Measurements from ENCODE around the gene EIPR1. TPM values are rescaled to one million over a fixed set of nuclear protein-coding genes. Genes with fewer than 3 reads are reported as not detected.

The EIPR1 gene
- total and polyA plus RNA-seq, 8 donors = 4.3 to 12.5 (median 6.4) TPM

DNA sequence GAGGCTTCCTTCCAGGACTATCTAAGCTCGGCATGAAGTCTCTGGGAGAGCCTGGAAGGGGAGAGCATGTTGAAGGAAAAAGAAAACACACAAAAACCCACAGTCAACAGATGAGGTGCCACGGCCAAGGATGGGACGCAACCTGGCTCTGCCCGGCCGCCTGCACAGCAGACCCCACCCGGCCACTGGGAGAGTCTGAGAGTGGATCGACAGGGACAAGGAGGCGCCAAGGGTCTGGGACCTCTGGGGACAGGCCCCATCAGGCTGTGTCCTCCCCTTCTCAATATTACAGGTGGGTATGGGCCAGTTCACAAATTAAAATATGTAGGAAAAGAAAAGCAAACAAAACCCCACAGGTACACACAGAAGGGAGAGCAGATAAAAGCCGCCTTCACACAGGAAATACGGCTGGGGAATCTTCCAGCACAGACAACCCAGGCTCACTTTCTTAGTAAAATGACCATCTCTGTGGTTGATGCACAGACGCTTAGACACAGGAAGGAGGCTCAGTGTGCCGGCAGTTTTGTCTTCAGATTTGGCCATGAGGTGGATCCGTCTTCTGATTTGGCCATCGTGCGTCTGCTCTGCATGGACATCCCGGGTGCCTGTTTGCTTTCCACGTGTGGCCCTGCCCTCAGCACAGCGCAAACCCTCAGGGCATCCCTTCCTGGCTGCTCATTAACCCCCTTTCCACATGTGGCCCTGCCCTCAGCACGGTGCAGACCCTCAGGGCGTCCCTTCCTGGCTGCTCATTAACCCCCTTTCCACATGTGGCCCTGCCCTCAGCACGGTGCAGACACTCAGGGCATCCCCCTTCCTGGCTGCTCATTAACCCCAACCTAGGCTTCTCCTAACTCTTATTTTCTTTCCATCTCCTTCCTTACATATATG lies 138.4 kb downstream of the EIPR1 start:
- TF ChIP-seq, protein P1, sequence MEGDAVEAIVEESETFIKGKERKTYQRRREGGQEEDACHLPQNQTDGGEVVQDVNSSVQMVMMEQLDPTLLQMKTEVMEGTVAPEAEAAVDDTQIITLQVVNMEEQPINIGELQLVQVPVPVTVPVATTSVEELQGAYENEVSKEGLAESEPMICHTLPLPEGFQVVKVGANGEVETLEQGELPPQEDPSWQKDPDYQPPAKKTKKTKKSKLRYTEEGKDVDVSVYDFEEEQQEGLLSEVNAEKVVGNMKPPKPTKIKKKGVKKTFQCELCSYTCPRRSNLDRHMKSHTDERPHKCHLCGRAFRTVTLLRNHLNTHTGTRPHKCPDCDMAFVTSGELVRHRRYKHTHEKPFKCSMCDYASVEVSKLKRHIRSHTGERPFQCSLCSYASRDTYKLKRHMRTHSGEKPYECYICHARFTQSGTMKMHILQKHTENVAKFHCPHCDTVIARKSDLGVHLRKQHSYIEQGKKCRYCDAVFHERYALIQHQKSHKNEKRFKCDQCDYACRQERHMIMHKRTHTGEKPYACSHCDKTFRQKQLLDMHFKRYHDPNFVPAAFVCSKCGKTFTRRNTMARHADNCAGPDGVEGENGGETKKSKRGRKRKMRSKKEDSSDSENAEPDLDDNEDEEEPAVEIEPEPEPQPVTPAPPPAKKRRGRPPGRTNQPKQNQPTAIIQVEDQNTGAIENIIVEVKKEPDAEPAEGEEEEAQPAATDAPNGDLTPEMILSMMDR (IDR thresholded peaks at IDR 0.05) = no peak
- Histone ChIP-seq H3K27me3 (no peaks in the 10 kb centered on the region), H3K4me1 (no peaks in the 10 kb centered on the region), H3K9me3 (no peaks in the 10 kb centered on the region), H3K36me3 (no peaks in the 10 kb centered on the region), H3K4me3 (no peak overlapping the region), H3K27ac (no peak overlapping the region)
- intact Hi-C loops (cut with DNase I) = no loop called here
- ATAC-seq (no peak), FAIRE-seq (no peak), DNase-seq (no peak)
- whole genome bisulfite sequencing, 2 donors = 75% methylated on average over 21 of the region's 21 CpGs

DNA sequence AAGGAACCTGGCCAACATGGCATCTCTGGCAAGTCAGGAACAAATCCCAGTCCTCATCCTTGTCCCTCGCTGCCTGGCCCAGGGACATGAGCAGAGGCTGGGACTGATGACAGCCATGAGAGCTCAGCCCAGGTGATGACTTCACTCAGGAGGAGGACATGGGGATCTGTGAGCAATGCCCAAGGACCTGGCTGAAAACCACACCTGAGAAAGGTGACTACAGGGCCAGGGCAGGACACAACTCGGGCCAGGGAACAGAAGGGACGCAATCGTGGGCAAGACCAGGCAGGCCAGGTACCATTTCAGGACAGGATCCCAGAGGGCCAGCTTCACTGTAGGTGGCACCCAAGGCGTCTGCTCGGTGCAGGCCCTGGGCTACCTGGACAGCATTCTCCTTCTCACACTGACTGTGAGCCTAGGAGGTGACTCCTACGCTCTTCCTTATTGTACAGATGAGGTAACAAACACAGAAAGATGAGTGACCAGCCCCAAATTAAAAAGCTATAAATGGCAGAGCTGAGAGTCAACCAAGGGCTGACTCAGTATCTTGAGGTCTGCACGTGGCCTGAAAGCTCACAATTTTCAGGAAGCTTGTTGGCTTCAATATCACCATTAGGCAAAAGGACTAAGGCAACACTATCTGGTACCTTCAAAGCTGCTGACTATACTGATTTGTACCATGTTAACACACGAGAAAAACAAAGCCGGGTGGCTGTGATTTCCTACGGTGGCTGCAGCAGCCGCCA lies 141.1 kb downstream of the EIPR1 start:
- Histone ChIP-seq H3K9me3 (no peaks in the 10 kb centered on the region), H3K4me1 (no peaks in the 10 kb centered on the region), H3K36me3 (no peaks in the 10 kb centered on the region), H3K27ac (no peak overlapping the region), H3K27me3 (no peaks in the 10 kb centered on the region), H3K4me3 (no peak overlapping the region)
- FAIRE-seq (no peak), DNase-seq (no peak), ATAC-seq (peak in 1 of 4 donors; percentile 16)
- TF ChIP-seq, protein P1 (IDR thresholded peaks at IDR 0.05) = no peak
- intact Hi-C loops (cut with DNase I) = no loop called here
- 93 to 96% methylated on average over 12 of the region's 12 CpGs for WGBS, 2 donors

DNA sequence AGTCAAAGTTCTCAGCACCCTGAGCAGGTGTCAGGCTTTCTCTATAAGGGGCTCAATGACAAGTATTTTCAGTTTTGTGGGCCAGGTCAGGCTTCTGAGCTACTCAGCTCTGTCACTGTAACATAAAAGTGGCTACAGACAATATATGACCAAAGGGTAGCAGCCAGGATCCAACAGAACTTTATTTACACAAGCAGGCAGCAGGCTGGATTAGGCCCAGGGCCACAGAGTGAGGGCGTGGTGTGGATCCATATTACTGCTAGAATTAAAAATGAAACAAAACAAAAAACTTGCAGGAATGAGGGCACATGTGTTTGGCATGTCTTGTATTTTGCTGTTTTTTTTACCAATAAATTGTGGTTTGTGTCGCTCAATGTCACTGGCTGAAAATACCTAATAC lies 143.7 kb downstream of the EIPR1 start:
- peaks cover 0 to 5% (median 0%) of the 10 kb centered on the region in 4 donors for H3K9me3 ChIP-seq
- H3K36me3 ChIP-seq = no peaks in the 10 kb centered on the region
- no peaks in the 10 kb centered on the region for H3K27me3 ChIP-seq
- 97 to 98% methylated on average over 2 of the region's 2 CpGs for WGBS, 2 donors
- TF ChIP-seq, protein P1 (IDR thresholded peaks at IDR 0.05) = no peak
- intact Hi-C loops (cut with DNase I) = no loop called here
- ATAC-seq (peak in 1 of 4 donors; percentile 56), FAIRE-seq (no peak), DNase-seq (no peak)
- H3K4me1 ChIP-seq = no peaks in the 10 kb centered on the region
- H3K27ac ChIP-seq = no peak overlapping the region
- H3K4me3 ChIP-seq = no peak overlapping the region

DNA sequence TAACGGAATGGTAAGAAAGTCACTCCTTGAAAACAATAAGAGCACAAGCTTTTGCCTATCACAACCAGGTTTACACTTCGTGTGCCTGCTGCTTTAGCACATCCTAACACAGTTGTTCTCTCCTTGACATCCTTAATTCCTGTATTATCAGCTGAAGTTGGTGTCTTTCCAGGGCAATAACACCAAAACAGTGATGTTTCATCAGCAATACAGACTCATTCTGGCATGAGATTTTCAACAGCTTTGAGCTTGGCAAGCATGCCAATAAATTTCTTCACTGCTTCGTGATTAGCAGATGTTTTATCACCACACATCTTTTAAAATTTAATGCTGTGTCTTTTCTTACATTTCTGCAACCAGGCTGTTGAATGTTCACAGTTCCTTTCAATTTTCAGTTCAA lies 148.4 kb downstream of the EIPR1 start:
- 85% methylated on average over 3 of the region's 3 CpGs for WGBS, 2 donors
- peaks cover 0 to 5% (median 0%) of the 10 kb centered on the region in 4 donors for H3K9me3 ChIP-seq
- ATAC-seq = no peak
- intact Hi-C loops (cut with DNase I) = no loop called here
- no peak for DNase-seq
- TF ChIP-seq, protein P1 (IDR thresholded peaks at IDR 0.05) = no peak
- H3K4me3 ChIP-seq = no peak overlapping the region
- no peak for FAIRE-seq
- no peaks in the 10 kb centered on the region for H3K36me3 ChIP-seq
- H3K27me3 ChIP-seq = no peaks in the 10 kb centered on the region
- no peaks in the 10 kb centered on the region for H3K4me1 ChIP-seq
- H3K27ac ChIP-seq = no peak overlapping the region

Data from pancreas (tissue), 10 donors.